Prostate gland (tissue), 2 donors: ENCODE measurements around the gene ARL8B. TPM values are rescaled to one million over a fixed set of nuclear protein-coding genes. Genes with fewer than 3 reads are reported as not detected.
A peak's percentile ranks its signal among the peaks of the same experiment; 100 is the strongest.

Experiments used
- DNase-seq: peaks from one replicate; pipeline ENCODE4 v3.0.0-alpha.2; 2019; ENCODE audit warnings: low spot score
- H3K27ac ChIP-seq, 2 donors: fragments of 200-600 bp; sonication (generic); 2 replicates each; pipeline ENCODE4 v1.5.1; 2017 to 2019
- H3K27me3 ChIP-seq: fragments of 200-600 bp; sonication (generic); replicated peaks from 2 replicates; pipeline ENCODE4 v1.5.1; 2019; ENCODE audit not compliant: insufficient read depth
- H3K36me3 ChIP-seq, 2 donors: fragments of 200-600 bp; sonication (generic); 1 replicate in 1 of 2; 2 replicates in 1 of 2; pipeline versions ENCODE4 v1.5.1 to v1.8.1; 2017 to 2019
- H3K4me1 ChIP-seq: fragments of 200-600 bp; sonication (generic); replicated peaks from 2 replicates; pipeline ENCODE4 v1.5.1; 2019
- H3K4me3 ChIP-seq, 2 donors: fragments of 200-600 bp; sonication (generic); 2 replicates each; pipeline ENCODE4 v1.5.1; 2017 to 2019
- H3K9me3 ChIP-seq: fragments of 200-600 bp; sonication (generic); 2 replicates; pipeline ENCODE4 v1.5.1; 2017
- POLR2A ChIP-seq: fragments of 450-650 bp; IDR thresholded peaks from one replicate; pipeline ENCODE4 v1.6.1; 2016; ENCODE audit warnings: antibody characterized with exemption, mild to moderate bottlenecking
- POLR2AphosphoS5 ChIP-seq: sonication (generic); formaldehyde crosslinking; IDR thresholded peaks from one replicate; pipeline ENCODE4 v1.6.1; 2017; ENCODE audit warnings: antibody characterized with exemption
- WGBS: methylation state at CpG from one replicate; pipeline ENCODE4 v1.1.5; 2018; 5-methylcytosine and 5-hydroxymethylcytosine counted together
- intact Hi-C: fragments of 100-400 bp; cut with DNase I; formaldehyde crosslinking; loops from one replicate; pipeline ENCODE4 v1.14.2; 2022
- total RNA-seq, 2 donors: library from RNA; depleted of rRNA; stranded (reverse); fragments of >200 nt; gene quantifications; one replicate each; pipeline ENCODE4 v1.1.0, GENCODE V29; 2016
- TF ChIP-seq, protein P1 (sequence below), 4 experiments: fragments of 200-600 bp in 2 of 4; fragments of 450-650 bp in 2 of 4; sonication (generic) in 2 of 4; IDR thresholded peaks; 1 replicate in 3 of 4; 2 replicates in 1 of 4; pipeline ENCODE4 v1.5.1; 2016 to 2019; ENCODE audit warnings: antibody characterized with exemption in 4 of 4, mild to moderate bottlenecking in 2 of 4, moderate library complexity in 2 of 4

The ARL8B gene
- total RNA-seq, 2 donors from 2014 or later = 42.9 to 43.1 TPM

DNA sequence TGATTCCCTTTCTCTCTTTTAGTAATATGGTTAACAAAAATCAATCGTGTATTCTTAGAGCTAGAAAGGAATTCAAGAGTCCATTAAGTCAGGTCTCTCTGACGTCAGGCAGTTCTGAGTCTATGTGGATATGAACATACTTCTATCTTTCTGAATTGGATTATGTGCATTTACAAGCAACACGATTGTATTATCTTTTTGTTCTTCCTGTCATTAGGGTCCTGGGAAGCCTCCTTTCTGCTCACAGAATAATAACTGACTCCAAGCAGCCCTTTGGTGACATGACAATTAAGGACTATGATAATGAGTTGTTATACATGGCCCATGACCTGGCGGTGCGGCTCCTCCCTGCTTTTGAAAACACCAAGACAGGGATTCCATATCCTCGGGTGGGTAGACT, 79.4 kb downstream of the ARL8B start:
- DNase-seq = no peak
- WGBS = 86% methylated on average over 6 of the region's 6 CpGs
- intact Hi-C loops = no loop called here
- Histone ChIP-seq H3K9me3 (no peaks in the 10 kb centered on the region), H3K27me3 (no peaks in the 10 kb centered on the region), H3K27ac (no peak overlapping the region), H3K4me1 (no peaks in the 10 kb centered on the region), H3K4me3 (no peak overlapping the region), H3K36me3 (peaks cover 0 to 4% of the 10 kb centered on the region in 2 donors)
- TF ChIP-seq, protein P1, sequence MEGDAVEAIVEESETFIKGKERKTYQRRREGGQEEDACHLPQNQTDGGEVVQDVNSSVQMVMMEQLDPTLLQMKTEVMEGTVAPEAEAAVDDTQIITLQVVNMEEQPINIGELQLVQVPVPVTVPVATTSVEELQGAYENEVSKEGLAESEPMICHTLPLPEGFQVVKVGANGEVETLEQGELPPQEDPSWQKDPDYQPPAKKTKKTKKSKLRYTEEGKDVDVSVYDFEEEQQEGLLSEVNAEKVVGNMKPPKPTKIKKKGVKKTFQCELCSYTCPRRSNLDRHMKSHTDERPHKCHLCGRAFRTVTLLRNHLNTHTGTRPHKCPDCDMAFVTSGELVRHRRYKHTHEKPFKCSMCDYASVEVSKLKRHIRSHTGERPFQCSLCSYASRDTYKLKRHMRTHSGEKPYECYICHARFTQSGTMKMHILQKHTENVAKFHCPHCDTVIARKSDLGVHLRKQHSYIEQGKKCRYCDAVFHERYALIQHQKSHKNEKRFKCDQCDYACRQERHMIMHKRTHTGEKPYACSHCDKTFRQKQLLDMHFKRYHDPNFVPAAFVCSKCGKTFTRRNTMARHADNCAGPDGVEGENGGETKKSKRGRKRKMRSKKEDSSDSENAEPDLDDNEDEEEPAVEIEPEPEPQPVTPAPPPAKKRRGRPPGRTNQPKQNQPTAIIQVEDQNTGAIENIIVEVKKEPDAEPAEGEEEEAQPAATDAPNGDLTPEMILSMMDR (IDR thresholded peaks at IDR 0.05) = no peak
- TF ChIP-seq POLR2AphosphoS5 (no peak), POLR2A (no peak)

DNA sequence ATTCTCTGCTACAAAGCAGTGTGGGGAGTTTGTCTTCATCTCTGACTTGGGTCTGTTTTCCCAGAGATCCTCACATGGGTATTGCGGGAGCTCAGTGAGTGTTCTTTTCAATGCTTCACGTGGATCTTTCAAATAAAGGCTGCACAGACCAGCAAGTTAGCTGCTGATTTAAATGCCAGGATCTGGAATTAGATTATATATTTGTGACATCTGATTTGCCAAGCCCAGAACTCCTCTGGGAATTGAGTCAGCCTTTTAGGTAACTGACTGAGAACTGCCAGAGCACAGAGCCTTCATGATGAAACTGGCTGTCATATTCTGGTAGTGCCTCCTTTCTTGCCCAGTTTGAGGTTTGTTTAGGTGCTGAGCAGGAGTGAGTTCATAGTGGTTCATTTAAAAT, 80.1 kb downstream of the ARL8B start:
- TF ChIP-seq POLR2A = no peak
- TF ChIP-seq, protein P1 (IDR thresholded peaks at IDR 0.05) = no peak
- TF ChIP-seq POLR2AphosphoS5 = no peak
- Histone ChIP-seq H3K9me3 (no peaks in the 10 kb centered on the region), H3K4me1 (no peaks in the 10 kb centered on the region), H3K27me3 (no peaks in the 10 kb centered on the region), H3K27ac (no peak overlapping the region), H3K36me3 (peaks cover 0 to 4% of the 10 kb centered on the region in 2 donors), H3K4me3 (no peak overlapping the region)
- intact Hi-C loops = no loop called here
- WGBS = 90% methylated on average over 2 of the region's 2 CpGs
- no peak for DNase-seq

DNA sequence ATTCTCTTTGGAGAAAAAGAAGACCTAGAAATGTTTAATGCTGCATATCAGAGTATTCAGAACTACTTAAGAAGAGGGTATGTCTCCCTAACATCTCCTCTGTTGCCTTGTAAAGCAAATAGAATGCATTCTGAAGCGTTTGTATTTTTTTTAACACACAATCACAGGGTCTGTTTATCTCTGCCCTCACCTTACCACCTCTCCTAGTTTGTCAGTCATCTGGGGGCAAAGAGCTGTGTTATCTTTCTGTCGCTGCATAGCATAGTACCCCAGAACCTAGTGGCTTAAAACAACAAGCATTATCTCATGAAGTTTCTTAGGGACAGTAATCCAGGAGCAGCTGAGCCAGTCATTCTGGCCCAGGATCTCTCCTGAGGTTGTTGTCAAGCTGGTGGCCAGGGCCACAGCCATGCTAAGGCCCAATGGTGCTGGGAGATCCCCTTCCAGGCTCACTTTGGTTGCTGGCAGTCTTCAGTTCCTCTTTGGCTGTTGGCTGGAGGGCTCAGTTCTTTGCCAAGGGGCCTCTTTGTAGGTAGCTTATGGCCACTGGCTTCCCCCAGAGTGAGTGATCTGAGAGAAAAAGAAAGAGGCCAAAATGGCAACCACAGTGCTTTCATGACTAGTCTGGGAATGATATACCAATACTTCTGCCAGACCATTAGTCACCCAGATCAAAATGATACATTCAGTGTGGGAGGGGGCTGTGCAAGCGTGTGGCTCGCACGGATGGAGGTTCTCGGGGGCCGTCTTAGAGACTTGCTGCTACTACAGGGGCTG, 83.3 kb downstream of the ARL8B start:
- no peak overlapping the region for H3K4me3 ChIP-seq
- 79% methylated on average over 7 of the region's 7 CpGs for WGBS
- intact Hi-C loops = no loop called here

DNA sequence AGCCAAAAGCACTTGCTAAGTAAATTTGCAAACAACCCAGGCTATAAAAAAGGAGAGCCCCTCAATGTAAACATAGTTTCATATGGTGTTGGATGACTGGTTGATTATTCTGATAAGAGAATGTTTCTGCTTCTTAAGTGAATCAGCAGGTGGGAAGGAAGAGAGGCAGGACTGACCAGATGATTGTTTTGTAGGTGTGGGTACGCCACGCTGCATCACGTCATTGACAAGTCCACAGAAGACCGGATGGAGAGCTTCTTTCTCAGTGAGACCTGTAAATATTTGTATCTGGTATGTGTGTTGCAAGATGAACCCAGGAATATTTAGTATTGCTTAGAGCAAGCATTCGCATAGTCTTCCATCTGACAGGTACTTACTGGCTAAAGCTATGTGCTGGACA, 88.8 kb downstream of the ARL8B start:
- TF ChIP-seq POLR2A = no peak
- peak; percentile 39 for TF ChIP-seq POLR2AphosphoS5
- Histone ChIP-seq H3K4me1 (no peaks in the 10 kb centered on the region), H3K4me3 (no peak overlapping the region), H3K36me3 (peaks cover 9 to 13% of the 10 kb centered on the region in 2 donors), H3K9me3 (no peaks in the 10 kb centered on the region), H3K27ac (no peak overlapping the region), H3K27me3 (no peaks in the 10 kb centered on the region)
- WGBS = 58% methylated on average over 5 of the region's 5 CpGs
- no peak for DNase-seq
- intact Hi-C loops = no loop called here

More for the DNA sequence above, 83.3 kb downstream of the ARL8B start:
- no peak overlapping the region for H3K27ac ChIP-seq
- H3K4me1 ChIP-seq = no peaks in the 10 kb centered on the region
- TF ChIP-seq POLR2AphosphoS5 (no peak), POLR2A (no peak)
- TF ChIP-seq, protein P1 (IDR thresholded peaks at IDR 0.05) = no peak
- no peaks in the 10 kb centered on the region for H3K27me3 ChIP-seq
- DNase-seq = no peak
- peaks cover 0 to 14% of the 10 kb centered on the region in 2 donors for H3K36me3 ChIP-seq
- H3K9me3 ChIP-seq = no peaks in the 10 kb centered on the region

DNA sequence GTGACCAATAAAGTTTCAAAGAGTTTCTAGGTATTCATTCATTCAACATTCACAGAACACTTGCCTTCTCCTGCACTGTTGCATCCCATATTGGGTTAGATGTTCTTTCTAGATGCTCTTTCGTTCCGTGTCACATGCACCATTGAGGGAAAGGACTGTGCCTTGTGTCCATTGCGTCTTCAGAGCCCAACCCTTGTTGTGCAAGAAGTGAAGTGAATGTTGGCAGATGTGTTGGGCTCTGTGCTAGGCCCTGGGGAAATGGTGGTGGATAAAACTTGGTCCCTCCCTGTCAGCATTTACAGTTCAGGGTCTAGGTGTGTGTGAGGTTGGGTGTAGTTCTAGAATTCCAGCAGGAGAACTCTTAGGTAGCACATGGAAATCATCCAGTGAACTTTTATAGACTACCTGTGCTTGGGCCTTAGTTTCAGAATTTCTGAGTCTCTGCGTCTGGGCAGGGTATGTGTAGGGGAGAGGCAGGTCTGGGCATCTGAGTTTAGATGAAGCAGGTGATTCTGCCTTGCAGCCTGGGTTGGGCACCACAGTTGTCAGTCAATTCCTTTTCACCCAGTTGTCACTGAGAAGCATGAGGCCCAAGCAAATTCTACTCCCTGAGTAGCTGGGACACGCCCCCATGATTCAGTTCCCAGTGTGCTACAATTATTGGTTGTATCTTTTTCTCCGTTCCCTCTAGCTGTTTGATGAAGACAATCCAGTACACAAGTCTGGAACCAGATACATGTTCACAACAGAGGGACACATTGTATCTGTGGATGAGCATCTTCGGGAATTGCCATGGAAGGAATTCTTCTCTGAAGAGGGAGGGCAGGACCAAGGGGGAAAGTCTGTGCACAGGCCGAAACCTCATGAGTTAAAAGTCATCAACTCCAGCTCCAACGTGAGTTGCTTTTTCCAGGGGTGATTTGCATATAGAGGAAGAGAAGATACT, 90.8 kb downstream of the ARL8B start:
- TF ChIP-seq POLR2A = no peak
- TF ChIP-seq, protein P1 (IDR thresholded peaks at IDR 0.05) = no peak
- 88% methylated on average over 9 of the region's 9 CpGs for WGBS
- Histone ChIP-seq H3K4me1 (peaks cover under 1% of the 10 kb centered on the region), H3K36me3 (peaks cover 7 to 9% of the 10 kb centered on the region in 2 donors), H3K27ac (no peak overlapping the region), H3K27me3 (no peaks in the 10 kb centered on the region), H3K9me3 (no peaks in the 10 kb centered on the region), H3K4me3 (no peak overlapping the region)
- intact Hi-C loops = no loop called here
- no peak for DNase-seq
